Measurements from ENCODE around the gene GLI3. TPM values are rescaled to one million over a fixed set of nuclear protein-coding genes. Genes with fewer than 3 reads are reported as not detected.

GLI3 gene
- total and polyA plus RNA-seq, 4 experiments from 2014 or later = 0.06 to 0.13 TPM; not detected in 2

DNA sequence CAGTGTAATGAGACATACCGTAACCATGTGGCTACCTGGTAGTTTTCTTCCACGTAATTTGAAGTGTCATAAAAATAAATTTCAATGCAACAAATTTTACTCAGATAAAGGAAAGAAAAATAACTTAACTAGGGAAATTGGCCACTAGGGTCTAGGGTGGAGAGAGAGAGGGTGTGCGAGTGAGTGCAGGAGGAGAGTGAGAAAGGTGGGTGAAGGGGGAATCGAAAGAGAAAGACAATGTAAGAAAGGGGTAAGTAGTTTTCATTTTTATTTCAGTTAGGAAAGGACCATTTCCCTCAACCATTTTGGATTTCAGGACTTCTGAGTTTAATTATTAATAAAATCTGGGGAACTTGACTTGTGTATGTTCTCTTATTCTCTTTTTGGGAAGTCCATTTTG is 27.7 kb upstream of the GLI3 start:
- Histone ChIP-seq H3K4me1 (ENCODE audit: insufficient read depth, low read length) (no peaks in the 10 kb centered on the region), H3K4me3 (ENCODE audit: low read length in 2 of 2) (no peak overlapping the region), H3K9me3 (ENCODE audit: control insufficient read depth in 1 of 2, low read length in 2 of 2) (no peaks in the 10 kb centered on the region), H3K27me3 (ENCODE audit: insufficient read depth, low read length) (no peaks in the 10 kb centered on the region), H3K36me3 (ENCODE audit: insufficient read depth, low read length) (no peaks in the 10 kb centered on the region), H3K27ac (ENCODE audit: low read depth, low read length) (no peak overlapping the region)
- peaks cover 0 to 5% (median 0%) of the 10 kb centered on the region in 4 donors for H3K4me1 Mint-ChIP-seq
- no peak for DNase-seq
- H3K36me3 Mint-ChIP-seq = no peaks in the 10 kb centered on the region
- no peak overlapping the region for H3K4me3 Mint-ChIP-seq
- ChIA-PET CTCF (ENCODE audit: partially characterized antibody) (no interaction called here), POLR2A (ENCODE audit: partially characterized antibody) (no interaction called here)
- intact Hi-C loops (cut with micrococcal nuclease) = no loop called here
- H3K9me3 Mint-ChIP-seq = peaks cover 0 to 4% (median 0%) of the 10 kb centered on the region in 8 donors
- peaks cover 0 to 2% of the 10 kb centered on the region in 2 donors for H3K27me3 Mint-ChIP-seq
- H3K27ac Mint-ChIP-seq = no peak overlapping the region

DNA sequence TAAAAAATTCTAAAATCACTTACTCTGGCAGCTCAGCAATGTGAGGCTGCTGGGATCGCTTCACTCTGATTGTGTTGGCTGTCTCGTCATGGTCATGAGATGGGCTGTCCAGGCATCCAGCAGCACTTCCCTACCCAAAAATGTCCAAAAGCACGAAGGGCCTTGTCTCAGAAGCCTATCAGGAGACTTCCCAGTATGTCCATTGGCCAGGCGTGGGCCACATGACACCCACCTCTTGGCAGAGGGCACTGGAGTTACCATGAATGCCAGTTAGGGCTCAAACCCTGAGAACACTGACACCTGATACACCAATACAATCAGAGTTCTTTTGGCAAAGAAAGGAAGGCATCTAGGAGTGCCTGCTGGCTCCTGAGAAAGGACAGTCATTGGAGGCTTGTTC is 27.0 kb upstream of the GLI3 start:
- no peaks in the 10 kb centered on the region for H3K27me3 ChIP-seq (ENCODE audit: insufficient read depth, low read length)
- POLR2A ChIA-PET (ENCODE audit: partially characterized antibody) = no interaction called here
- Mint-ChIP-seq H3K27ac (no peak overlapping the region), H3K4me1 (peaks cover 0 to 4% (median 0%) of the 10 kb centered on the region in 4 donors), H3K4me3 (no peak overlapping the region), H3K27me3 (peaks cover 0 to 2% of the 10 kb centered on the region in 2 donors), H3K9me3 (peaks cover 0 to 4% (median 0%) of the 10 kb centered on the region in 8 donors), H3K36me3 (no peaks in the 10 kb centered on the region)
- intact Hi-C loops (cut with micrococcal nuclease) = no loop called here
- no peak overlapping the region for H3K27ac ChIP-seq (ENCODE audit: low read depth, low read length)
- no peaks in the 10 kb centered on the region for H3K36me3 ChIP-seq (ENCODE audit: insufficient read depth, low read length)
- H3K9me3 ChIP-seq (ENCODE audit: control insufficient read depth in 1 of 2, low read length in 2 of 2) = no peaks in the 10 kb centered on the region
- no peak for DNase-seq
- H3K4me3 ChIP-seq (ENCODE audit: low read length in 2 of 2) = no peak overlapping the region
- no peaks in the 10 kb centered on the region for H3K4me1 ChIP-seq (ENCODE audit: insufficient read depth, low read length)
- CTCF ChIA-PET (ENCODE audit: partially characterized antibody) = no interaction called here

DNA sequence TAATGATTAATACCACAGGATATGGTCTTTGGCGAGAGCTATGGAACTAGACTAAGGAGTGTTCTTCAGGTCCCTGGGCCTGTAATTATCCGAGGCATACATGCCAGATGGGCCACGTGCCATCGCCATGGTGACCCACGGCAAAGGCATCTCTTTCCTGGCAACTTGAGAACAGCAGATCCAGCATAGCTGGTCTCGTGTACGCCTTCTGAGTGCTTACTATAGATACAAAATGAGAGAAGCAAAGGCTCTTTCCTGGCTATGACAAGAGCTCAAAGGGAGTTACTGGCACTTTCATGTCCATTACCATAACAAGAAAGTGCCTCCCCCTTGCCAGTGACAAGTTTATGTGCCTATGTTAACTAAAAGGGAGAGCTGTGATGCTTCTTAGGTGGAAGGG is 26.0 kb upstream of the GLI3 start:
- Mint-ChIP-seq H3K9me3 (peaks cover 0 to 3% (median 0%) of the 10 kb centered on the region in 8 donors), H3K4me1 (no peaks in the 10 kb centered on the region), H3K36me3 (no peaks in the 10 kb centered on the region), H3K4me3 (no peak overlapping the region), H3K27ac (no peak overlapping the region), H3K27me3 (no peaks in the 10 kb centered on the region)
- H3K27me3 ChIP-seq (ENCODE audit: insufficient read depth, low read length) = no peaks in the 10 kb centered on the region
- no peak overlapping the region for H3K27ac ChIP-seq (ENCODE audit: low read depth, low read length)
- ChIA-PET POLR2A (ENCODE audit: partially characterized antibody) (no interaction called here), CTCF (ENCODE audit: partially characterized antibody) (no interaction called here)
- intact Hi-C loops (cut with micrococcal nuclease) = no loop called here
- DNase-seq = no peak
- H3K4me3 ChIP-seq (ENCODE audit: low read length in 2 of 2) = no peak overlapping the region
- H3K36me3 ChIP-seq (ENCODE audit: insufficient read depth, low read length) = no peaks in the 10 kb centered on the region
- no peaks in the 10 kb centered on the region for H3K4me1 ChIP-seq (ENCODE audit: insufficient read depth, low read length)
- no peaks in the 10 kb centered on the region for H3K9me3 ChIP-seq (ENCODE audit: control insufficient read depth in 1 of 2, low read length in 2 of 2)

DNA sequence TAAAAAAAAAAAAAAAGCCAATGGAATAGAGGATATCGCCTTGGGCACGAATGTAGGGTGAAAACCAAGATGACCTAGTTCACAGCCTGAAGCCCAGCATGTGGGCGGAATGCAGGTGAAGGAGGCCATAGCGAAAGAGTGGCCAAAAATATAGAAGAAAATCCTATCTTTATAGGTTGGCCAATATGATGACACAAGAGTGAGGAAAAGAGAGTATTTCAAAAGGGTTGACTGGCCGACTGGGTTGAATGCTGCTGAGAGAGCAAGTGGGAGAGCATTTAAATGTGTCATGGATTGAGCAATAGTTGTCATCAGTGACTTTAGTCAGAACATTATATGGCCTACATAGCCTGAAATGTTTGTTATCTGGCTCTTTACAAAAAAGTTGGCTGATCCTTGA is 17.2 kb upstream of the GLI3 start:
- ChIA-PET CTCF (ENCODE audit: partially characterized antibody) (no interaction called here), POLR2A (ENCODE audit: partially characterized antibody) (no interaction called here)
- Histone ChIP-seq H3K27ac (ENCODE audit: low read depth, low read length) (no peak overlapping the region), H3K9me3 (ENCODE audit: control insufficient read depth in 1 of 2, low read length in 2 of 2) (no peaks in the 10 kb centered on the region), H3K27me3 (ENCODE audit: insufficient read depth, low read length) (no peaks in the 10 kb centered on the region), H3K4me3 (ENCODE audit: low read length in 2 of 2) (no peak overlapping the region), H3K4me1 (ENCODE audit: insufficient read depth, low read length) (no peaks in the 10 kb centered on the region), H3K36me3 (ENCODE audit: insufficient read depth, low read length) (no peaks in the 10 kb centered on the region)
- intact Hi-C loops (cut with micrococcal nuclease) = no loop called here
- Mint-ChIP-seq H3K27ac (no peak overlapping the region), H3K4me3 (no peak overlapping the region), H3K27me3 (no peaks in the 10 kb centered on the region), H3K4me1 (no peaks in the 10 kb centered on the region), H3K36me3 (no peaks in the 10 kb centered on the region), H3K9me3 (peaks cover 0 to 4% (median 0%) of the 10 kb centered on the region in 8 donors)
- no peak for DNase-seq

DNA sequence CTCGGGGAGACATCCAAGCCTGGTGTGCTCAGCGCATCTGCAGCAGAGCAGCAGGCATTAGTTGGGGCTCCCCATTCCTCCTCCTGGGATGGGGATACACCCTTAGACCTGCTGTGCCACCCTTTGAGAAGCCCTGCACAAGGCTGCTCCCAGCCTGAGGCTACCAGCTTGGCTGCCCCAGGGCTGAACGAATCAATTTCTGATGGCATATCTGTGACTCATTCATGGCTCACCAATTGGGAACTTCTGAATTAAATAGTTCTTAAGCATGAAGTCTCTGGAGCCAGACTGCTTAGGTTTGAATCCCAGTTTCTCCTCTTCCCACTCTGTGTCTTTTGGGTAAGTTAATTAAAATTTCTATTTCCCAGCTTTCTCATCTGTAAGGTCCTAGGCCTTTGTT is 16.3 kb upstream of the GLI3 start:
- no peaks in the 10 kb centered on the region for H3K4me1 ChIP-seq (ENCODE audit: insufficient read depth, low read length)
- Mint-ChIP-seq H3K9me3 (peaks cover 0 to 4% (median 0%) of the 10 kb centered on the region in 8 donors), H3K27ac (no peak overlapping the region), H3K27me3 (no peaks in the 10 kb centered on the region), H3K4me1 (no peaks in the 10 kb centered on the region), H3K36me3 (no peaks in the 10 kb centered on the region), H3K4me3 (no peak overlapping the region)
- ChIA-PET CTCF (ENCODE audit: partially characterized antibody) (no interaction called here), POLR2A (ENCODE audit: partially characterized antibody) (no interaction called here)
- no peaks in the 10 kb centered on the region for H3K36me3 ChIP-seq (ENCODE audit: insufficient read depth, low read length)
- DNase-seq = no peak
- intact Hi-C loops (cut with micrococcal nuclease) = no loop called here
- H3K9me3 ChIP-seq (ENCODE audit: control insufficient read depth in 1 of 2, low read length in 2 of 2) = no peaks in the 10 kb centered on the region
- no peak overlapping the region for H3K4me3 ChIP-seq (ENCODE audit: low read length in 2 of 2)
- H3K27me3 ChIP-seq (ENCODE audit: insufficient read depth, low read length) = no peaks in the 10 kb centered on the region
- no peak overlapping the region for H3K27ac ChIP-seq (ENCODE audit: low read depth, low read length)

DNA sequence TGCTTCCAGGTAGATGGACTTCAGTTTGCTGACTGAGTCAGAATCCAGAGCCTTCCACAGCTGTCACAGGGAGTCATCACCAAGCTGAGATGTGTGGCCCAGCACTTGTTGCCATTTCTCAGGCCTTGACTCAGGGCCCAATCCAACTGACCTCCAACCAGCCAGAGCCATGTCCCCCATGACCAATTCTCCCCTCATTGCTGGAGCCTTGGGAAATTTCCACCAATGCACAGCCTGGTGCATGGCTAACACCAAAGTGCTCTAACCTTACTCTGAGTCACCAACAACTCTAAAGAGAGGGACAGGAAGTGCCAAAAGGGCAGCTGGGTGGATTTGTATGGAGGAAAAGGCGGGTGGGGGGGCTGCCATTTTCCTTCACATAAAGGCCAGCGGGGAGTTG is 13.4 kb upstream of the GLI3 start:
- no peaks in the 10 kb centered on the region for H3K36me3 Mint-ChIP-seq
- CTCF ChIA-PET (ENCODE audit: partially characterized antibody) = no interaction called here
- H3K27ac Mint-ChIP-seq = no peak overlapping the region

DNA sequence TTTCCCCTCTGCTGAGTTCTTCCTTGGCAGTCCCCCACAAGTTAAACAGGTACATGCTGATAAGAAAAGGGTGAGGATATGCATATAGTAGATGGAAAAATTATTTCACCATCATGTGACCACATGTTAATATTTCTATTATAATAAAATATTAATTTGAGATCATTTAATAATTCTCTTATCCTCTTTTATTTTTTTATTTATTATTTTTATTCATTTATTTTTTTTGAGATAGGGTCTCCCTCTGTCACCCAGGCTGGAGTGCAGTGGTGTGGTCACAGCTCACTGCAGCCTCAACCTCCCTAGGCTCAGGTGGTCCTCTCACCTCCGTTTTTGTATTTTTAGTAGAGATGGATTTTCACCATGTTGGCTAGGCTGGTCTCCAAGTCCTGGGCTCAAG is 11.6 kb upstream of the GLI3 start:
- no peak for DNase-seq
- H3K9me3 ChIP-seq (ENCODE audit: control insufficient read depth in 1 of 2, low read length in 2 of 2) = no peaks in the 10 kb centered on the region
- ChIA-PET CTCF (ENCODE audit: partially characterized antibody) (no interaction called here), POLR2A (ENCODE audit: partially characterized antibody) (no interaction called here)
- no peaks in the 10 kb centered on the region for H3K36me3 ChIP-seq (ENCODE audit: insufficient read depth, low read length)
- Mint-ChIP-seq H3K27me3 (peaks cover 0 to 2% of the 10 kb centered on the region in 2 donors), H3K9me3 (peaks cover 0 to 4% (median 2%) of the 10 kb centered on the region in 8 donors), H3K36me3 (no peaks in the 10 kb centered on the region), H3K4me1 (no peaks in the 10 kb centered on the region), H3K4me3 (no peak overlapping the region), H3K27ac (no peak overlapping the region)
- no peaks in the 10 kb centered on the region for H3K27me3 ChIP-seq (ENCODE audit: insufficient read depth, low read length)
- intact Hi-C loops (cut with micrococcal nuclease) = no loop called here
- no peak overlapping the region for H3K4me3 ChIP-seq (ENCODE audit: low read length in 2 of 2)
- H3K4me1 ChIP-seq (ENCODE audit: insufficient read depth, low read length) = no peaks in the 10 kb centered on the region
- no peak overlapping the region for H3K27ac ChIP-seq (ENCODE audit: low read depth, low read length)

More for the DNA sequence above, 13.4 kb upstream of the GLI3 start:
- peaks cover 0 to 4% (median 2%) of the 10 kb centered on the region in 8 donors for H3K9me3 Mint-ChIP-seq
- no peak for DNase-seq
- no peaks in the 10 kb centered on the region for H3K9me3 ChIP-seq (ENCODE audit: control insufficient read depth in 1 of 2, low read length in 2 of 2)
- intact Hi-C loops (cut with micrococcal nuclease) = no loop called here
- no peak overlapping the region for H3K27ac ChIP-seq (ENCODE audit: low read depth, low read length)
- POLR2A ChIA-PET (ENCODE audit: partially characterized antibody) = no interaction called here
- H3K4me1 Mint-ChIP-seq = no peaks in the 10 kb centered on the region
- peaks cover 0 to 2% of the 10 kb centered on the region in 2 donors for H3K27me3 Mint-ChIP-seq
- no peaks in the 10 kb centered on the region for H3K27me3 ChIP-seq (ENCODE audit: insufficient read depth, low read length)
- H3K4me3 ChIP-seq (ENCODE audit: low read length in 2 of 2) = no peak overlapping the region
- no peaks in the 10 kb centered on the region for H3K36me3 ChIP-seq (ENCODE audit: insufficient read depth, low read length)
- no peaks in the 10 kb centered on the region for H3K4me1 ChIP-seq (ENCODE audit: insufficient read depth, low read length)
- H3K4me3 Mint-ChIP-seq = no peak overlapping the region

DNA sequence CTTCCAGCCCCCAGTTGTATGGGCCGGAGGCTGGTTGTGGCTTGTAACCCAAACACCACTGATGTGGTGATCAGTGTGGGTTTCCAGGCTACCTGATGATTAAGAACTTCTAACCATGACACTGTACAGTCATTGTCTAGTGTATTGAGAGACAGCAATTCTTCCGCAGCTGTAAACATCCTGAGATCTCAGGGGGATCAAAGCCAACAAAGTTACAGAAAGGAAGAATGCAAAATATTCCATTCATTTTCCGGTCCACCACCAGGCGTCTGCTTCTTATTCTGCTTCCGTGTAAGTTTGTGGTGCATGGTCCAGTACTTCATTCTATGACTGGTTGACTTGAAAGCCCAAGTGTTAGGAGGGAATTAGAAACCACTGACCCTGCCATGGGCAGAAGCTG is 10.3 kb upstream of the GLI3 start:
- Histone ChIP-seq H3K36me3 (ENCODE audit: insufficient read depth, low read length) (no peaks in the 10 kb centered on the region), H3K4me1 (ENCODE audit: insufficient read depth, low read length) (no peaks in the 10 kb centered on the region), H3K4me3 (ENCODE audit: low read length in 2 of 2) (no peak overlapping the region), H3K27ac (ENCODE audit: low read depth, low read length) (no peak overlapping the region), H3K27me3 (ENCODE audit: insufficient read depth, low read length) (no peaks in the 10 kb centered on the region), H3K9me3 (ENCODE audit: control insufficient read depth in 1 of 2, low read length in 2 of 2) (no peaks in the 10 kb centered on the region)
- DNase-seq = no peak
- Mint-ChIP-seq H3K4me3 (no peak overlapping the region), H3K36me3 (no peaks in the 10 kb centered on the region), H3K4me1 (no peaks in the 10 kb centered on the region), H3K9me3 (peaks cover 0 to 4% (median 2%) of the 10 kb centered on the region in 8 donors), H3K27me3 (peaks cover 0 to 4% of the 10 kb centered on the region in 2 donors), H3K27ac (no peak overlapping the region)
- ChIA-PET CTCF (ENCODE audit: partially characterized antibody) (no interaction called here), POLR2A (ENCODE audit: partially characterized antibody) (no interaction called here)
- intact Hi-C loops (cut with micrococcal nuclease) = no loop called here

Data from CD4-positive, alpha-beta memory T cell (primary cell).